Measurements from ENCODE around the gene SH3GL1. TPM values are rescaled to one million over a fixed set of nuclear protein-coding genes. Genes with fewer than 3 reads are reported as not detected.
A peak's percentile ranks its signal among the peaks of the same experiment; 100 is the strongest.
"Not testable (repeated sequence)": the region's sequence is repeated elsewhere in the genome, so short reads cannot be mapped to it uniquely, and the experiment has no call there.

Gene SH3GL1
- total and polyA plus RNA-seq, 4 donors = 37.7 to 69.7 (median 57.5) TPM

GRCh38 chr19:4338441-4339355 lies 61.6 kb downstream of the SH3GL1 start, which contains the start of gene STAP2:
STAP2 (minus strand) TSS chr19:4338827; CDS start chr19:4338753, 74 bp downstream.
- Histone ChIP-seq H3K36me3 (ENCODE audit: control insufficient read depth in 1 of 2, insufficient read depth in 2 of 2, low read length in 1 of 2) (no peaks in the 10 kb centered on the region), H3K27me3 (ENCODE audit: control insufficient read depth in 1 of 2, insufficient read depth in 2 of 2, low read length in 1 of 2) (no peaks in the 10 kb centered on the region), H3K27ac (ENCODE audit: low read depth in 1 of 2, low read length in 2 of 2) (no peak within 1 kb of the TSS), H3K4me1 (ENCODE audit: control insufficient read depth in 1 of 2, insufficient read depth in 2 of 2, low read length in 2 of 2) (peaks cover 0 to 2% of the 10 kb centered on the region in 2 donors), H3K4me3 (ENCODE audit: low read length in 2 of 2) (peak within 1 kb of the TSS in 1 of 2 donors; percentile 30), H3K9me3 (ENCODE audit: control insufficient read depth, low read length) (no peaks in the 10 kb centered on the region)
- DNase-seq = no peak
- WGBS, 2 donors = 59 to 61% methylated on average over 27 of the region's 27 CpGs
- ATAC-seq (ENCODE audit: low FRiP score) = no peak
- intact Hi-C loops (cut with DNase I) = no loop called here

- H3K27ac ChIP-seq (ENCODE audit: low read depth in 1 of 2, low read length in 2 of 2) = no peak overlapping the region
- DNase-seq = no peak
- no peaks in the 10 kb centered on the region for H3K36me3 ChIP-seq (ENCODE audit: control insufficient read depth in 1 of 2, insufficient read depth in 2 of 2, low read length in 1 of 2)
- peak overlapping the region in 1 of 2 donors; percentile 30 for H3K4me3 ChIP-seq (ENCODE audit: low read length in 2 of 2)
- intact Hi-C loops (cut with DNase I) = no loop called here
- no peak for ATAC-seq (ENCODE audit: low FRiP score)
- 20 to 29% methylated on average over 14 of the region's 14 CpGs for WGBS, 2 donors
- peaks cover 0 to 2% of the 10 kb centered on the region in 2 donors for H3K4me1 ChIP-seq (ENCODE audit: control insufficient read depth in 1 of 2, insufficient read depth in 2 of 2, low read length in 2 of 2)
- no peaks in the 10 kb centered on the region for H3K27me3 ChIP-seq (ENCODE audit: control insufficient read depth in 1 of 2, insufficient read depth in 2 of 2, low read length in 1 of 2)
- H3K9me3 ChIP-seq (ENCODE audit: control insufficient read depth, low read length) = no peaks in the 10 kb centered on the region
Observed at GRCh38 chr19:4337906-4338440, 62.4 kb downstream of the SH3GL1 start.

- H3K9me3 ChIP-seq (ENCODE audit: control insufficient read depth, low read length) = no peaks in the 10 kb centered on the region
- intact Hi-C loops (cut with DNase I) = no loop called here
- H3K4me3 ChIP-seq (ENCODE audit: low read length in 2 of 2) = no peak overlapping the region
- H3K27me3 ChIP-seq (ENCODE audit: control insufficient read depth in 1 of 2, insufficient read depth in 2 of 2, low read length in 1 of 2) = no peaks in the 10 kb centered on the region
- no peaks in the 10 kb centered on the region for H3K36me3 ChIP-seq (ENCODE audit: control insufficient read depth in 1 of 2, insufficient read depth in 2 of 2, low read length in 1 of 2)
- no peak overlapping the region for H3K27ac ChIP-seq (ENCODE audit: low read depth in 1 of 2, low read length in 2 of 2)
- H3K4me1 ChIP-seq (ENCODE audit: control insufficient read depth in 1 of 2, insufficient read depth in 2 of 2, low read length in 2 of 2) = no peaks in the 10 kb centered on the region
- ATAC-seq (ENCODE audit: low FRiP score) (no peak), DNase-seq (no peak)
- WGBS, 2 donors = 89 to 92% methylated on average over 7 of the region's 7 CpGs
Observed at GRCh38 chr19:4334929-4335570, 65.3 kb downstream of the SH3GL1 start.

- intact Hi-C loops (cut with DNase I) = no loop called here
- H3K4me1 ChIP-seq (ENCODE audit: control insufficient read depth in 1 of 2, insufficient read depth in 2 of 2, low read length in 2 of 2) = no peaks in the 10 kb centered on the region
- H3K9me3 ChIP-seq (ENCODE audit: control insufficient read depth, low read length) = no peaks in the 10 kb centered on the region
- ATAC-seq (ENCODE audit: low FRiP score) (no peak), DNase-seq (no peak)
- no peaks in the 10 kb centered on the region for H3K27me3 ChIP-seq (ENCODE audit: control insufficient read depth in 1 of 2, insufficient read depth in 2 of 2, low read length in 1 of 2)
- no peak overlapping the region for H3K4me3 ChIP-seq (ENCODE audit: low read length in 2 of 2)
- 94 to 95% methylated on average over 19 of the region's 19 CpGs for WGBS, 2 donors
- H3K27ac ChIP-seq (ENCODE audit: low read depth in 1 of 2, low read length in 2 of 2) = no peak overlapping the region
- H3K36me3 ChIP-seq (ENCODE audit: control insufficient read depth in 1 of 2, insufficient read depth in 2 of 2, low read length in 1 of 2) = no peaks in the 10 kb centered on the region
Observed at GRCh38 chr19:4329858-4330257, 70.5 kb downstream of the SH3GL1 start.

GRCh38 chr19:4328991-4329681 lies 71.2 kb downstream of the SH3GL1 start:
- H3K27me3 ChIP-seq (ENCODE audit: control insufficient read depth in 1 of 2, insufficient read depth in 2 of 2, low read length in 1 of 2); ATAC-seq (ENCODE audit: low FRiP score); H3K4me1 ChIP-seq (ENCODE audit: control insufficient read depth in 1 of 2, insufficient read depth in 2 of 2, low read length in 2 of 2); DNase-seq; intact Hi-C loops (cut with DNase I); H3K4me3 ChIP-seq (ENCODE audit: low read length in 2 of 2); H3K36me3 ChIP-seq (ENCODE audit: control insufficient read depth in 1 of 2, insufficient read depth in 2 of 2, low read length in 1 of 2); H3K9me3 ChIP-seq (ENCODE audit: control insufficient read depth, low read length); H3K27ac ChIP-seq (ENCODE audit: low read depth in 1 of 2, low read length in 2 of 2): not testable (repeated sequence)
- WGBS, 2 donors = 22 to 38% methylated on average over 31 to 35 of the region's 35 CpGs

- no peaks in the 10 kb centered on the region for H3K36me3 ChIP-seq (ENCODE audit: control insufficient read depth in 1 of 2, insufficient read depth in 2 of 2, low read length in 1 of 2)
- no peaks in the 10 kb centered on the region for H3K27me3 ChIP-seq (ENCODE audit: control insufficient read depth in 1 of 2, insufficient read depth in 2 of 2, low read length in 1 of 2)
- WGBS, 2 donors = 2% methylated on average over 45 to 49 of the region's 49 CpGs
- no peaks in the 10 kb centered on the region for H3K9me3 ChIP-seq (ENCODE audit: control insufficient read depth, low read length)
- intact Hi-C loops (cut with DNase I) = no loop called here
- DNase-seq (peak; percentile 91 to 93), ATAC-seq (ENCODE audit: low FRiP score) (peak; percentile 97)
- no peaks in the 10 kb centered on the region for H3K4me1 ChIP-seq (ENCODE audit: control insufficient read depth in 1 of 2, insufficient read depth in 2 of 2, low read length in 2 of 2)
- H3K27ac ChIP-seq (ENCODE audit: low read depth in 1 of 2, low read length in 2 of 2) = no peak overlapping the region
- no peak overlapping the region for H3K4me3 ChIP-seq (ENCODE audit: low read length in 2 of 2)
Observed at GRCh38 chr19:4328243-4328990, 71.9 kb downstream of the SH3GL1 start.

- 2 to 9% methylated on average over 13 of the region's 13 CpGs for WGBS, 2 donors
- no peaks in the 10 kb centered on the region for H3K4me1 ChIP-seq (ENCODE audit: control insufficient read depth in 1 of 2, insufficient read depth in 2 of 2, low read length in 2 of 2)
- intact Hi-C loops (cut with DNase I) = no loop called here
- H3K4me3 ChIP-seq (ENCODE audit: low read length in 2 of 2) = no peak overlapping the region
- no peaks in the 10 kb centered on the region for H3K9me3 ChIP-seq (ENCODE audit: control insufficient read depth, low read length)
- H3K36me3 ChIP-seq (ENCODE audit: control insufficient read depth in 1 of 2, insufficient read depth in 2 of 2, low read length in 1 of 2) = no peaks in the 10 kb centered on the region
- H3K27ac ChIP-seq (ENCODE audit: low read depth in 1 of 2, low read length in 2 of 2) = no peak overlapping the region
- no peaks in the 10 kb centered on the region for H3K27me3 ChIP-seq (ENCODE audit: control insufficient read depth in 1 of 2, insufficient read depth in 2 of 2, low read length in 1 of 2)
- no peak for ATAC-seq (ENCODE audit: low FRiP score)
- no peak for DNase-seq
Observed at GRCh38 chr19:4327877-4328242, 72.5 kb downstream of the SH3GL1 start.
